ENCODE measurements around the gene E2F7. TPM values are rescaled to one million over a fixed set of nuclear protein-coding genes. Genes with fewer than 3 reads are reported as not detected.
"Not testable (repeated sequence)": the region's sequence is repeated elsewhere in the genome, so short reads cannot be mapped to it uniquely, and the experiment has no call there.

Gene E2F7
- total RNA-seq (ENCODE audit: insufficient read depth, low replicate concordance): 1.7 TPM

DNA sequence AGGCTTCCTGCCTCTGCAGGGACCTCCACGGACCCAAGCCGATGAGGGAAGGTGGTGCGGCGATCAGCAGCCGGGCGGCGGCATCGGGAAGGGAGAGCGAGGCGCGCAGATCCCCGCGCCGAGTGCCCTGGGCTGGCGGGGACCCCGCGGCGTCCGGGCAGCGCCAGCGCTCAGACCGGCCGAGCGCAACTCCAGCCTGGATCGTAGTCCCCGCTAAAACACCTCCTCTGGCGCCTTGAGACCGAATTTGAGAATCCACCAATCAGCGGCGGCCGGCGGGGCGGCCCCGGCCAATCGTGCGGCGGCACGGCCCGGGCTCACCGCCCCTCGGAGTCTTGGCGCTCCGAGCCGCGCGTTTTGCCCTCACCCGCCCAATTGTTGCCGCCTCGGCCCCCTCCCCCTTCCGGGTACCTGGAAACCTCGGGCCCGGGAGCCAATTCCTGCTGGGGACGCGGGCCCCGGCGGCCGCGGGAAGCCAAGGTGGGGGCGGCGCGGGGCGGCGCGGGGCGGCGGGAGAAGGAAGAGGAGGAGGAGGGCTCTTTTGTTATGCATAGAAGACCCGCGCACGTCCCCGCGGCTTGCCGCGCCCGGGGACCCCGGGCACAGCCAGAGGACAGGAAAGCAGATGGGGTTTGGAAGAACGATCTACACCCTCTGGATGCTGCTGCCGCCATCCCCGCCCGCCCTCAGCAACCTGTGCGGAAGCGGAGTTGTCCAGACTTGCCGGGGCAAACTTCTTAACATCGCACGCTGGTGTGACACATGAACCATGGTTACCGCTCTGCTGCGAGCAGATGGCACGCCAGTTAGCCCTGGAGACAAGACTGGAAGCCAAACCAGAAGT is at the start of gene E2F7:
Gene E2F7, minus strand, starts transcription at position 209 of the 844 bp plus-strand sequence. CDS start 934 bp downstream, outside the sequence.
- DNase-seq (ENCODE audit: low spot score): peak; percentile 89

- no peak for DNase-seq (ENCODE audit: low spot score)
Measured at GRCh38 chr12:77113971-77114370, 48.6 kb upstream of the E2F7 start.

- no peak for DNase-seq (ENCODE audit: low spot score)
Measured at GRCh38 chr12:77108707-77109106, 43.3 kb upstream of the E2F7 start.

- no peak for DNase-seq (ENCODE audit: low spot score)
Measured at GRCh38 chr12:77107121-77107520, 41.8 kb upstream of the E2F7 start.

GRCh38 chr12:77104792-77105191 is 39.4 kb upstream of the E2F7 start:
- DNase-seq (ENCODE audit: low spot score): no peak

GRCh38 chr12:77104286-77104685 is 38.9 kb upstream of the E2F7 start:
- no peak for DNase-seq (ENCODE audit: low spot score)

DNA sequence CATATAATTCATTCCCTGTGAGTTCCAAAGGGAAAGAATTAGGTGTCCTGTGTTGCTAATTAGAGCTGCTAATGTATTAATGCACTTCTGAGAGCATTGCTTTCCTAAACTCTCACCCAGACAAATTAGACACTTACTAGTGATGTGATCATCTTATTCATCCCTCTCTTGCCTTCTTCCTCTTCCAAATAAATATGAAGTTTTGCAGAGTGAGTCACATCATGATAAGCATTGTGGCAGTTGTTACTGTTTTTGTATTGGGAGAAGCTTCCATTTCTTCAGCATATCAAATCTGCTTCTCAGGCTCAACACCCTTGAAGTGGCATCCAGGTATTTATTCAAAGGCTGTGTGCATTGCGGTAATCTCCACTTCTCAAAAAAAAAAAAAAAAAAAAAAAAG is 37.3 kb upstream of the E2F7 start:
- DNase-seq (ENCODE audit: low spot score): no peak

DNA sequence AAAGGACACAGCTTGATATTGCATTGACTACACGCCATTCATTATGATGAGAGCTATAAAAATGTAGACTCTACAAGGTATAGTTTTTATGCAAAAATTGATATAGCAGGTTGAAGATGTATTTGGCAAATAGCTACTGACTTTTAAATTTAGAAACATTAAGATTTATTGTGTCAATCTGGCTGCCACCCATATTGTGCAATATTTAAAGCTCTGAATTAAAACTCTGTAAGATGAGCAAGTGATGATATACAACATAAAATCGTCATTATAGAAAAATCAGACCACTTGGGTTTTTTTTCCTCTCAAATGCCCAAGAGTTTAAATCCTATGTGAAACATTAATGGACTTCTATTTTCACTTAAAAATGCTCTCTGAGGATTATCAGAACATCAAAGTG is 36.8 kb upstream of the E2F7 start:
- DNase-seq (ENCODE audit: low spot score): no peak

GRCh38 chr12:77099799-77100198 is 34.4 kb upstream of the E2F7 start:
- no peak for DNase-seq (ENCODE audit: low spot score)

GRCh38 chr12:77097846-77098245 is 32.5 kb upstream of the E2F7 start:
- DNase-seq (ENCODE audit: low spot score): no peak

DNA sequence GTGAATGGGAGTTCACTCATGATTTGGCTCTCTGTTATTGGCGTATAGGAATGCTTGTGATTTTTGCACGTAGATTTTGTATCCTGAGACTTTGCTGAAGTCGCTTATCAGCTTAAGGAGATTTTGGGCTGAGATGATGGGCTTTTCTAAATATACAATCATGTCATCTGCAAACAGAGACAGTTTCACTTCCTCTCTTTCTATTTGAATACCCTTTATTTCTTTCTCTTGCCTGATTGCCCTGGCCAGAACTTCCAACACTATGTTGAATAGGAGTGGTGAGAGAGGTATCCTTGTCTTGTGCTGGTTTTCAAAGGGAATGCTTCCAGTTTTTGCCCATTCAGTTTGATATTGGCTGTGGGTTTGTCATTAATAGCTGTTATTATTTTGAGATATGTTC is 26.9 kb upstream of the E2F7 start:
- not testable (repeated sequence) for DNase-seq (ENCODE audit: low spot score)

- no peak for DNase-seq (ENCODE audit: low spot score)
Measured at GRCh38 chr12:77089686-77090220, 24.4 kb upstream of the E2F7 start.

DNA sequence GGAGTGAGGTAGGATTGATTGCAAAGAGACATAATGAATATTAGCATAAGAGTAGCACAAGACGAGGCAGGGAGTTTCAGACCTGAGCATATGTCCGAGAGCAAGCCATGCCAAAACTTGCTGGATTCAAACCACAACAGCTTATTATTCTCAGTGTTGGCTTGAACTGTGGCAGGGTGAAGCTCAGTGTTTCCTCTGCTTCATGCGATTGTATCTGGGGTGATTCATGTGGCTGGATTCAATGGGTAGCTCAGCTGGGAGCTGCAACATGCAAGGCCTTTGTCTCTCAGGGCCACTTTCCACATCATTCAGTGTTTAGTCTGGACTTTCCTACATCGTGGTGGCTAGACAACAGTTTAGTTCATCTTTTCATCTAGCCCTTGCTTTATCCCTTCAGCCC is 22.1 kb upstream of the E2F7 start:
- DNase-seq (ENCODE audit: low spot score): no peak

- no peak for DNase-seq (ENCODE audit: low spot score)
Measured at GRCh38 chr12:77082021-77082420, 16.7 kb upstream of the E2F7 start.

- DNase-seq (ENCODE audit: low spot score): no peak
Measured at GRCh38 chr12:77079631-77080030, 14.3 kb upstream of the E2F7 start.

- no peak for DNase-seq (ENCODE audit: low spot score)
Measured at GRCh38 chr12:77078231-77078630, 12.9 kb upstream of the E2F7 start.

DNA sequence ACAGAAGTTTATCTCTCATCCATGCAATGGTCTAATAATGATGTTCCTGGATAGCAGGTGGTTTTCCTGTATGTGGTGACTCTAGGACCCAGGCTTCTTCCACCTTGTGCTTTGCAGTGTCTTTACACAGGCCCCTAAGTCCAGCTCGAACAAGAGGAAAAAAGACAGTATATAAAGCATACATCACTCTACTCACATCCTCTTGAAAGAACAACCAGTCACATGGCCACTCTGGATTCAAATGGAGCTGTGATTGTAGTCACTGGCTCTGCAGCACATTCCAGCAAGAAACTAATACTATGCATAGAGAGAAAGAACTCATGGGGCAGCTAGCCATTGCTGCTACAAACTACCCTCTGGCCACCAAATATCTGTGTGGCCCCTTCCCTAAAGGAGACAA is 11.5 kb upstream of the E2F7 start:
- DNase-seq (ENCODE audit: low spot score): no peak

- DNase-seq (ENCODE audit: low spot score): not testable (repeated sequence)
Measured at GRCh38 chr12:77073894-77074293, 8.5 kb upstream of the E2F7 start.

DNA sequence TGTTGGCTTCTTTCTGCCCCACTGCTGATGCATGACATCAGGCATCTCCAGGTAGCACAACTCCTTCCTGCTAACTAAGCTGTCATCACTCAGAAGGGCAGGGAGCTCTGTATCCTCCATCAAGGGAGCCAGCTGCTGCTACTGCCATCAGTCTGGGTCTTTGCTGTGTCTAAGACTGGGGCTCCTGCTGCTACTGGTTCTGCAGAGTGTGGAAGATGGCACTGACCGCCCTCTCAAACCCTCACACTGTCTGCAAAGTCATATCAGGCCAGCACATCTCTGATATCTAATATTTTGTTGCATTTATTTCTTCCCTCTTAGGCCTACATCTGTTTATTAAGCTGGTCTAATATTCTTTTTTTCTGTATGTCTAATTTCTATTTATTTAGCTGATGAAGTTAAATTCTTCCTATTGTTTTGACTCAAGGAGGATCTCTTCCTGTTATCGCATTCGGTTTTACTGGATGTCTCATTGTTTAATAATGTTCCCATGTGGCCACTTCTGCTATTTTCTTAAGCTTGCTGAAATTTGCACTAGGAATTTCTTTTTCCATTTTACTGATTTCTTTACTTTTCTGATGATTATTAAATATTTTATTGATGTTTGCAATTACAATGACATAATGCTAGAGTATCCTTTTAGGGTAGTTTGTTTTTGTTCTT is 7.6 kb upstream of the E2F7 start:
- DNase-seq (ENCODE audit: low spot score): no peak

GRCh38 chr12:77070800-77071449 is 5.6 kb upstream of the E2F7 start:
- DNase-seq (ENCODE audit: low spot score): no peak

DNA sequence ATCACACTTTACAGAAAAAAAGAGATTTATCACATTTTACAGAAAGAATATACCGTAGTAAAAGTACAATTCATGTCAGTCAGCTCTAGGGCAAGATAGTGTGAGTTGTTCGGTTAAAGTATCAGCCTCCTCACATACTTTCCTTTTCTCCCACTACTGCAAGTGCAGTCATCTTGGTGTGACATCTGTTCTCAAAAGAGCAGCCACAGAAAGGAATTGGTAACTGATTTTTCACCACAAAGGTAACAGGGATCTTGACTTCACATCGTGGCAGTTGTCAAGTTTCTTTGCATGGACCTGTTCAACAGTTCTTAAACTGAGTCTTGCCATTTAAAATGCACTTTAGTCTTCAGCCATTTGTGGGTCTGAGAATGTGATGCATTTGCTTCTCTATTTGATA is 5.0 kb upstream of the E2F7 start:
- no peak for DNase-seq (ENCODE audit: low spot score)

DNA sequence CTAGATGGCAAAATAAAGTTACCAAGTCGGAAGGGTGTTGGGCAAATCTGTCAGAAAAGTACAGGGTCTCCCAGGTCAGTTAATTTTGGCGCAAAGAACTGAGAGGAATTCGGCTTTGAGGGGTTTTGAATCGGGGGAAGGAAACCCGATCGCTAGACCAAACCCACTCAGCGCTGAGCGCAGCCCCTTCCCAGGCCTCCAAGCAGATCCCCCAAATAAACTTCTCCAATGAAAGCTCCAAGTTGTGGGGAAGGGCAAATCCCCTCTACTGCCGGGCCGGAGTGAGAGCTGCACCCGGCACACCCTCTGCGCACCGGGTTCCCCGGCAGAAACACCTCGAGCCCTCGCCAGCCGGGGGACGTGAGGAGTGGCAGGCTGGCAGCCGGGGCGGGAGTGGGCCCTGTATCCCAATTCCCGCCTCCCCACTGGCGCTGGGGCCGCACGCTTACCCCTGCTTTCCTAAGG is 441 bp downstream of the E2F7 start:
- no peak for DNase-seq (ENCODE audit: low spot score)

Data from umbilical cord (tissue), 2 donors.